ENCODE results near the gene NCKAP5L.
"Not testable (repeated sequence)": the region's sequence is repeated elsewhere in the genome, so short reads cannot be mapped to it uniquely, and the experiment has no call there.

Gene NCKAP5L, protein sequence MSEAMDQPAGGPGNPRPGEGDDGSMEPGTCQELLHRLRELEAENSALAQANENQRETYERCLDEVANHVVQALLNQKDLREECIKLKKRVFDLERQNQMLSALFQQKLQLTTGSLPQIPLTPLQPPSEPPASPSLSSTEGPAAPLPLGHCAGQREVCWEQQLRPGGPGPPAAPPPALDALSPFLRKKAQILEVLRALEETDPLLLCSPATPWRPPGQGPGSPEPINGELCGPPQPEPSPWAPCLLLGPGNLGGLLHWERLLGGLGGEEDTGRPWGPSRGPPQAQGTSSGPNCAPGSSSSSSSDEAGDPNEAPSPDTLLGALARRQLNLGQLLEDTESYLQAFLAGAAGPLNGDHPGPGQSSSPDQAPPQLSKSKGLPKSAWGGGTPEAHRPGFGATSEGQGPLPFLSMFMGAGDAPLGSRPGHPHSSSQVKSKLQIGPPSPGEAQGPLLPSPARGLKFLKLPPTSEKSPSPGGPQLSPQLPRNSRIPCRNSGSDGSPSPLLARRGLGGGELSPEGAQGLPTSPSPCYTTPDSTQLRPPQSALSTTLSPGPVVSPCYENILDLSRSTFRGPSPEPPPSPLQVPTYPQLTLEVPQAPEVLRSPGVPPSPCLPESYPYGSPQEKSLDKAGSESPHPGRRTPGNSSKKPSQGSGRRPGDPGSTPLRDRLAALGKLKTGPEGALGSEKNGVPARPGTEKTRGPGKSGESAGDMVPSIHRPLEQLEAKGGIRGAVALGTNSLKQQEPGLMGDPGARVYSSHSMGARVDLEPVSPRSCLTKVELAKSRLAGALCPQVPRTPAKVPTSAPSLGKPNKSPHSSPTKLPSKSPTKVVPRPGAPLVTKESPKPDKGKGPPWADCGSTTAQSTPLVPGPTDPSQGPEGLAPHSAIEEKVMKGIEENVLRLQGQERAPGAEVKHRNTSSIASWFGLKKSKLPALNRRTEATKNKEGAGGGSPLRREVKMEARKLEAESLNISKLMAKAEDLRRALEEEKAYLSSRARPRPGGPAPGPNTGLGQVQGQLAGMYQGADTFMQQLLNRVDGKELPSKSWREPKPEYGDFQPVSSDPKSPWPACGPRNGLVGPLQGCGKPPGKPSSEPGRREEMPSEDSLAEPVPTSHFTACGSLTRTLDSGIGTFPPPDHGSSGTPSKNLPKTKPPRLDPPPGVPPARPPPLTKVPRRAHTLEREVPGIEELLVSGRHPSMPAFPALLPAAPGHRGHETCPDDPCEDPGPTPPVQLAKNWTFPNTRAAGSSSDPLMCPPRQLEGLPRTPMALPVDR (N-terminal part only)

DNA sequence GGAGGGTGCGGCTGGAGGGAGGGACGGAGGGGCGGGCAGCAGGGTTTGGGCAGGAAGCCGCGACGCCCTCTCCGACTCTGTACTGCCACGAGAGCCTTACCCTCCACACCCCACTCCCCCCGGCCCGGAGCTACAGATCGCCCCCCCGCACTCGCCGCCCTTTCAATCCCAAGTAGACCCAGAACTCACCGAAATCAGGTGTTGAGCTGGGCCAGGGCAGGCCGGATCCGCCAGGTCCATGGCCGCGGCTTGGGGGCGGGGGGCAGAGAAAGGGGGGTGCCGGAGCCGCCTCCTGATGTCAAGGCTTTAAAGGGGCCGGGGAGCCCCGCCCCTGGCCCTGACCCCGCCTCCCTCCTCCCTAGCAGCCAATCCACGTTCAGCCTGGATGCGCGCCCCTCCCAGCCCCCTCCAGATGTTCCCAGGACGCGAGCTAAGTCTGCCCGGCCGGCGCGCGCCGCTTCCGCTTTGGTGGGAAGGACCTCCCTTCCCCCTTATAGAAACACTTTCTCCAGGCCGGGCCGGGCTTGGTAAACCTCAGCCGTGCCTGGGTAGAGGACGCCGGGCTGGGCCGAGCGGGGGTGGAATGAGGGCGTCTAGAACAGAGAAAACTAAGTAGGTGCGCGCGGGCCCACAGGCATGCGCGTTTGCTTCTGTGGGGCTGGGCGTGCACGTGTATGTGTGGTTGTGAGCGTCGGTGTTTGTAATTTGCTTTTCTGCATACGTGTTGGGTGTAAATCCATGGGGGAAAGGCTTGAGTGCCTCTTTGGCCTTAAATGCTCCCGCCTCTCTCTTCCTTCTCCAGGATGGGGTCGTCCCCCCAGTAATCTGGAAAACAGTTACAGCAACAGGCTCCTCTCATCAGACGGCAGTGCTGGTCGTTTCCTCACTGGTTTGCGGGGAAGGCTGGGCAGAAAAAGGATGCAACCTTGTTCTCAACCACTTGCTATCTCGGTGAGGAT lies at the start of gene NCKAP5L:
Gene NCKAP5L, minus strand, starts transcription at position 281 of the 959 bp plus-strand sequence. CDS start 24,369 bp downstream, outside the sequence.
- DNase-seq (ENCODE audit: extremely low read depth in 1 of 2, low read depth in 1 of 2), result peak; percentile 79 to 89

DNA sequence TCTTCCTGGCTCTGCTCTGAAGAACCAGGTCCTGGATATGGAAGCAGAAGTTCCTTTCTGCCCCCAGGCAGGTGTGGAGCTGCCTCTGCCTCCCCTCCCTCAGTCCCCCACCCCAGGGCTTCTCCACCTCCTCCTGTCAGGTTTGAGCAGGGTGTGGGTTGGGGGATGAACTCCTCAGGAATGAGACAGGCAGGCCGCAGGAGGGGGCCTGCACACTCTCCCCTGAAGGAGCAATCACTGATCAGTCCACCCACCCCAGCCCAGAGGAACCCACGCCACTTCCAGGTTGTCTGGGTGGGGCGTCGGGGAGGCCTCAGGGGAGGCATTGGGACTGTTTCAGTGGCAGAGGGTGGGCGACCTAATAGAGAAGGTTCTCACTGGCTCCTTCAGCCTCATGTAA lies 48.9 kb upstream of the NCKAP5L start:
- DNase-seq (ENCODE audit: extremely low read depth in 1 of 2, low read depth in 1 of 2), result no peak

DNA sequence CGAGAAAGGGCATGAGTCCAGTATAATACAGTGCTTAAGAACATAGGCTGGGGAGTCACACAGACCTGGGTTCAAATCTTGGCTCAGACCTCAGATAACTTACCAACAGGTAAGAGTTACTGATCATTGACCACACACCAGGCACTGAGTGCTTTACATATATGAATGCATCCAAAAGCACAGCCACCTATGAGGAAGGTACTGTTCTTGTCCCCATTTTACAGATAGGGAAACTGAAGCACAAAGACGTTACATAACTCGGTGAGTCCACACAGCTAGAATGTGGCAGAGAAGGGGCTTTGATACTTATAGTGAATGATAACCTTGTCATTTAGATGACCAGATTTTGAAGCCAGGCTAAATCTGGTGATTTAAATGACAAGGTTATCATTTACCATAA lies 47.9 kb upstream of the NCKAP5L start:
- DNase-seq (ENCODE audit: extremely low read depth in 1 of 2, low read depth in 1 of 2), result no peak

DNA sequence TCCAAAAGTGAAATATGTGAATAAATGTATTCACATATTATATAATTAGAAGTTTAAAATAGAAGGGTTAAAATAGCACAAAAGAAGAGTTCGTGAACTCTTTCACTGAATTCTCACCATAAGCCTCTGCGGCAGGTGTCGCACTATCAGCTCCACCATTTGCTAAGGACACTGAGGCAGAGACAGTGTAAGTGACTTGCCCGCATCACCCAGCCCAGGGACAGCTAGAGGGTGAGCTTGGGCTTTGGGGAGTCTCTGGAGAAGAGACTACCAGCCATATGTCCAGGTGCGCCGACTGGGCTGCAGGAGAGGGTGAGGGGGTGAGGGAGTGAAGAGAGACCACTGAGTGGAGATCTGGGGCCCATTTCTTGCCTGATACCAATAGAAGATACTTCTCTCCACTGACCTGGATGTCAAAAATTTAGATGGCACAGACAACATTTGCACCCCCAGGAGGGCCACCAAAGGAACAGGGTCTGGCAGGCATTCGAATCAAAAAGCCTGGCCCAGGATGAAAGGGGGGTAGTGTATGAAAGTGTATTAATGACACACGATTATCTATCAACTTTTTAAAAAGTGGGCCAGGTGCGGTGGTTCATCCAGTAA lies 47.0 kb upstream of the NCKAP5L start:
- no peak for DNase-seq (ENCODE audit: extremely low read depth in 1 of 2, low read depth in 1 of 2)

DNA sequence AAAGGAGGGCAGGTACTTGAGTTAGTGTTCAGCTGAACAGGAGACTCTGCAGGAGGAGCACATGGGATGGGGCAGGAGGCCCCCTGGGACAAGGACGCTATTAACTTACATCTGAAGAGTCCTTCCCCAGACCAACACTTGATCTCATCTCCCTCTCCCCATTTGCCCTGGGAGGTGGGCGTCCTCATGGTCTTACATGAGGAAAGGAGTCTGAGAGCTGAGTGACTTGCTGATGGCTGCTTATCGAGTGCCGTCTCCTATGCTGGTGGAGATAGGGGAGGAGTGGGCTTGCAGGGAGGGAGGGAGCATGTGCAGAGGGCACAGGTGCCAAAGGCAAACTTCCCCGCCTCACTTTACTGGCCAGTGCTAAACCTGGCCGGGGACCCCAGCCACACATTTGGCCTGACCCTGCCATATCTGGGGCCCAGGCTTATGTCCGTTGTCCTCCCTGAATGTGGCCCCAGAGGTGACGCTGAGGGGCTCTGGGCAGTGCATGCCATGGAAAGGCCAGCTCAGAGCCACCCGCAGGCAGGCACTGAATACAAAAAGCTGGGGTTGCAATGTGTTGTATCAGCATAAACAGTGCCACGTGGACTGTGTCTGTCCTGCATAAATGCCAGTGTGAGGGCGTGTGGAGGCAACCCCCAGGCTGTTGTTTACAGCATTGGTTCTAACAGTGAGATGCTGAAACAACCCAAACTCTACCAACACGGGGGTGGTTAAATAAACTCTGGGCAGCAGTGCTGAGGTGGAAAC lies 46.1 kb upstream of the NCKAP5L start:
- no peak for DNase-seq (ENCODE audit: extremely low read depth in 1 of 2, low read depth in 1 of 2)

DNA sequence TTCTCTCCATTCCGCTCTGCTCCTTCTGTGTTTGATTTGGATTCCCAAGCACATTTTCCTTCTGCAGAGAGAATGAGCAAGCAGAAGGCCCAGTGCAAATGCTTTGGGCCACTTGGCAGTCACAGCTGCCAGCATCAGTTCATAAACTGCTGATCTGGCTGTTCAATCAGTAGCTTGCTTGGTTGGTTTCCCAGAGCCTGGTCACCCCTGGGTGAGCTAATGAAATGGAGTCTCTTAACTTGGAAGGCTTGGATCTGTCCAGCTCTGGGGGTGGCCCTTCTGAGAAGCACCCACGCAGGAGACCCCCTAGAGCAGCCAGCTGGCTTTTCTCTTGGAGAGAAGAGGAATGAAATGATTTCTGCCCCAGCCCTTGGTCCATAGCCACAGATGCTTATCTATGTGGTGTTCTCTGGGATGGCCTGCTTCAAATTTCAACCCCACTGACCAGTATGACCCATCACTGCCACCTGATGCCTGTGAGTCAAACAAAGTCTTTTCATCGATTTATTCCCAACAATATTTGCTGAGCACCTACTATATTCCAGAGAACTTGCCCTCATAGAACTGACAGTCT lies 45.2 kb upstream of the NCKAP5L start:
- DNase-seq (ENCODE audit: extremely low read depth in 1 of 2, low read depth in 1 of 2), result no peak

DNA sequence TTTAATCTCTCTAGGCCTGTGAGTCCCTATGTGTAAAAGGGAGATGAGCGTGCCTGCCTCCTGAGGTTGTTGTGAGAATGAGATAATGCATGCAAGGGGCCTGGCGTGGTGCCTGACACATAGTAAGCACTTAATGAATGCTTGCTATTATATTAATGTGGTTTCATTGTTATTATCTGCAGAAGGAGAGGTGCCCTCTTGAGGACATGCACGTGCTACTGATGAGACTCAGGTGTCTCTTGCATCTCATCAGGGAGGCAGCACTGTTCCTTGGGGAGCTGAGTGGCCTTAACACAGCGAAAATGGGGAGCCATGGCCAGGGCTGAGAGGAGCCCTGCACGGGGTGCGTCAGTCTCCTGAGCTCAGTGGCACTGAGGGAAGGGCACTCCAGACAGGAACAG lies 44.6 kb upstream of the NCKAP5L start:
- DNase-seq (ENCODE audit: extremely low read depth in 1 of 2, low read depth in 1 of 2), result no peak

DNA sequence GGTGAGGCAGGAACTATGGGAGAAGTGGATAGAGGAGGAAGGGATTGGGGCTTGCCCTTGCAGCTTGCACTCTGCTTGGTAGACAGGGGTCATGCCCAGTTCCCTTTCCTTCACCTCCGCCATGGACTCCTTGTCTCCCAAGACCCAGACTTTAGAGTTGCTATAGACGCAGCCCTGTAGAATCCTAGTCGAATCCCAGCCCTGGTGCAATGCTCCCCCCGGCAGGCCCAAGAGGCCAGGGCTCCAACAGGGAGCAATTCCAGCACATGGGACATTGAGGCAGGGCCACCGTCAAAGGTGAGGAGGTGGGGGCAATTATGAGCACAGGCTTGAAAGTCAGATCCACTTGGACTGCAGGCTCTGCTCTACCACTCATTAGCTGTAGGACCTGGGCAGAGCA lies 44.2 kb upstream of the NCKAP5L start:
- DNase-seq (ENCODE audit: extremely low read depth in 1 of 2, low read depth in 1 of 2), result no peak

DNA sequence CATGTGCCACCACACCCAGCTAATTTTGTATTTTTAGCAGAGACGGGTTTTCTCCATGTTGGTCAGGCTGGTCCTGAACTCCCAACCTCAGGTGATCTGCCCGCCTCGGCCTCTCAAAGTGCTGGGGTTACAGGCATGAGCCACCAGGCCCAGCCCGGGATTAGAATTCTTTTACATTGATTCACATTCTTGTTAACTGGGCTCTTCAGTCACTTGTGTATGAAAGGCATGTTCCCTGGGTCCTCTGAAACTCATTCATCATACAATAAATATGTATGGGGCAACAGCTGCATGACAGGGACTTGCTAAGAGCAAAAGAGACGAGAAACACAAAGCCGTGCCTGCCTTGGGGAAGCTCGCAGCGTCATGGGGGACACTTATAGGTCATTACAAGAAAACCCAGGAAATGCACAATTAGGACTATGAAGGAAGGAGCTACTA lies 43.6 kb upstream of the NCKAP5L start:
- DNase-seq (ENCODE audit: extremely low read depth in 1 of 2, low read depth in 1 of 2), result not testable (repeated sequence)

DNA sequence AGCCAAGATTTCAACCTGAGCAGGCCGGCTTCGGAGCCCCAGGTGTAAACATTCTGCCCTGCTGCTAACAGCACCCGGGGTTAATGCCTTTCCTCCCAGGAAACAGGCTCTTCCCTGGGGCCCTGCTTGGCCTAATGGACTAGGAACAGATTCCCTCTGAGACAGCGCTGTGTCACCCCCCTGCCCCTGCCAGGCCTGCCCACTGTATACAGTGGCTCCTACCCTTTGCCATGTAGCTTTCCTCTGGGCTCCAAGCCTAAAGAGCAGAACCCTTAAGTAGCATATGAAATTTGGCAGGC lies 43.0 kb upstream of the NCKAP5L start:
- DNase-seq (ENCODE audit: extremely low read depth in 1 of 2, low read depth in 1 of 2), result no peak

DNA sequence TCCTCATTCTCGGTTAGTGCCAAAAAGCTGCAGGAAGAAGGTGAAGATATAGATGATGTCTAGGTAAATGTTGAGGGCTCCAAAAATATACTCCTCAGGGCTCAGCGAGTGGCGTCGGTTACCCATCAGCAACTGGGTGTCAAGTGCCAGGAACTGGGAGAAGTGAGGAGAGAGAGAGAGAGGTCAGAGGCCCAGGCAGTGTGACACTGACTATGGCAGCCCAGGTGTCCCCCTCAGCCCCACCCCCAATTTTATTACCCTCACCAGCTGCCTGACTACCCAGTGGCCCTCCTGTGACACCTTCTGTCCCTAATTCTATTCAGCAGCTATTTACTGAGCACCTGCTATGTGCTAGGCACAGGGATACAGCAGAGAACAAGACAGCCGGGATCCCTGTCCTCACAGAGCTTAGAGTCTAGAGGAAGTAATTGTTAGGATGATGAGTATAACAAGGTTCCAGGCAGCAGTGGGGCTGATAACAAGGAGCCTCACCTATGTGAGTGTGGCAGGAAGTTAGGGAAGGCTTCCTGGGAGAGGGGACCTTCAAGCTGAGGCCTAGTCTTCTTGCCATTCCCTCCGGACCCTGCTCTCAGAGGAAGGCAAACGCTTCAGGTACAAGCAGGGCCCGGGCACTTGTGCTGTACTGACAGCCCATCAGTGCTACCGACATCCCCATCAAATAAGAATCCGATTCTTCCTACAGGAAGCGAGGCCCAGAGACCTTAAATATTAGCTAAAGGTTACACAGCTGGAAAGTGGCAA lies 42.5 kb upstream of the NCKAP5L start:
- DNase-seq (ENCODE audit: extremely low read depth in 1 of 2, low read depth in 1 of 2), result no peak

DNA sequence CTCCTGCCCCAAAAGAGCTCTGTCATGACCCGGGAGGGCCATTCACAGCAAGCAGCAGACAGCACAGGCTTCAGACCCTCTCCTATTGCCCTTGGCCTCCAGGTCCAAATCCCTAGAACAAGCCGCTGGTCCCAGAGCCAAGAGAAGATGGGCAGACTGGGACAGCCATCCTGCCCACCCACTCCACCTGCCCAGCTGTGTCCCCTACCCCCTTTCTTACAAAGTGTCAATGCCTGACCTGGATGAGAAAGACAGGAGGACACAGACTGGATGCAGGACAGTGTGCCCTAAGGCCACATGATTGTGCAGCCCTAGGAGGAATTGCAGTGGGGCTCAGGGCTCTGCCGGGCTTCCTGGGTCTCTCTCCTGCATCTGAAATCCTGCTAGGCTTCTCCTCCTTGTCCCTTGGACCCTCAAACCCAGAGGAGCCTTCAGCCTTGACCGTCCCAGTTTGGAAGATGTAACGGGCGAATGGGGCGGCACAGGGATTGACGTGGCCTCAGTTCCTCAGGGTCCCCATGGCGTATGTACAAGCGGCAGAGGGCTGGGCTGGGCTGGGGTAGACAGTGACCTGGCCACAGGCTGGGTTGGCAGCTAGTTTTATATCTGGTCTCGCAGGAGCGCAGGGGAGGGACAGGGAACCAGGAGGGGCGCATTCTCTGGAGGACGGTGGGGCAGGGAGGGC lies 41.7 kb upstream of the NCKAP5L start:
- no peak for DNase-seq (ENCODE audit: extremely low read depth in 1 of 2, low read depth in 1 of 2)

DNA sequence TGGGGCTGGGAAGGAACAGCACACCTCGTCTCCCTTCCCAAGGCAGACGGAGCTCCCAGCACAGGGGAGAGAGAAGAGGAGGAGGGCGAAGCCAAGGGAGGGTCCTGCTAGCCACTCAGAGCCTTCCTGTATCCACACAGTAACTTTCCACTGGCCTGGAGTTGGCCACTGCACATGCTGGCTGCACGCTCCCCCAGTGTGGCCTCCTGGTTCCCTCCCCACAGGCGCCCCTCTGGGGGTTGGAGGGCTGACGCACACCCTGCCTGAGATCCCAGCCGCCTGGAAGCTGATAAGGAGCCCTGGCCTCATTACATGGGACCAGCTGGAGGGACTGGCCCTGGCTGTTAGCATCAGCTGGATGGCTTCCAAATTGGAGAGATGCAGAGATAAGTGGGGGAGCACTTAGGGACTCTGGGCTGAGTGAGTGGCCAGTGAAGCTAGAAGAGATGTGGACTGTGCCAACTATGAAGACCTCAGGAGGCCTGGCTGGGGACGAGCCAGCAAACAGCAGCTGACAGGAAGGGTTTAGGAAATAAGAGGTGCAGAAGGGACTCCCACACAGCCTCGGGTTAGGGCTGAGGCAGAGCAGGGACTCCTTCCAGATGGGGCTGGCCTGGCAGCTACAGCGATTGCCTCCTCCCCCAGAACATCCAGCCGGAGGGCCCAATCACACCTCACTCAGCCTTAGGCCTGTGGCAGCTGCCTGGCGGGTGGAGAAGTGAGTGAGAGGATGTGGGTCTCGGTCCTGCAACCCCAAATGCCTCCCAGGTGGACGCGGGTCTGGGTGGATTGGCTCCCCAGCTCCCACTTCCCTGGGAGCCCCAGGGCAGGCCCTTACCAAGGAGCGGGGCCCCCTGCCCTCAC lies 41.0 kb upstream of the NCKAP5L start:
- DNase-seq (ENCODE audit: extremely low read depth in 1 of 2, low read depth in 1 of 2), result no peak

DNA sequence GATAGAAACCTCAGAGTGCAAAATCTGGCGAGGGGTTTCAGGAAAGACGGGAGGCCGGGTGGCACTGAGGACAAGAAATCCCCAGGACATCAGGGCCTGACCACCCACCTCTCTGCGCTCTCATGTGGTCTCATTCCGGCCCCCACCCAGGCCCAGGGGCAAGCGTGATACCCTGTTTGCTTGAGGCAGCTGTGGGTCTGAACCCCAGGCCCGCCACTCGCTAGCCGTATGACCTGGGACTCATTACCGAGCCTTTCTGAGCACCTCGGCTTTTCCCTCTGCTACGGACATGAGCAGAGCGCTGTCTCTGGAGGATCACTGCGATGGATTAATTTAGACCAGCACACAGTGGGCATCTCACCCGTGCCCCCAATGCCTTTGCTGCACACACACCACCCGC lies 40.2 kb upstream of the NCKAP5L start:
- no peak for DNase-seq (ENCODE audit: extremely low read depth in 1 of 2, low read depth in 1 of 2)

DNA sequence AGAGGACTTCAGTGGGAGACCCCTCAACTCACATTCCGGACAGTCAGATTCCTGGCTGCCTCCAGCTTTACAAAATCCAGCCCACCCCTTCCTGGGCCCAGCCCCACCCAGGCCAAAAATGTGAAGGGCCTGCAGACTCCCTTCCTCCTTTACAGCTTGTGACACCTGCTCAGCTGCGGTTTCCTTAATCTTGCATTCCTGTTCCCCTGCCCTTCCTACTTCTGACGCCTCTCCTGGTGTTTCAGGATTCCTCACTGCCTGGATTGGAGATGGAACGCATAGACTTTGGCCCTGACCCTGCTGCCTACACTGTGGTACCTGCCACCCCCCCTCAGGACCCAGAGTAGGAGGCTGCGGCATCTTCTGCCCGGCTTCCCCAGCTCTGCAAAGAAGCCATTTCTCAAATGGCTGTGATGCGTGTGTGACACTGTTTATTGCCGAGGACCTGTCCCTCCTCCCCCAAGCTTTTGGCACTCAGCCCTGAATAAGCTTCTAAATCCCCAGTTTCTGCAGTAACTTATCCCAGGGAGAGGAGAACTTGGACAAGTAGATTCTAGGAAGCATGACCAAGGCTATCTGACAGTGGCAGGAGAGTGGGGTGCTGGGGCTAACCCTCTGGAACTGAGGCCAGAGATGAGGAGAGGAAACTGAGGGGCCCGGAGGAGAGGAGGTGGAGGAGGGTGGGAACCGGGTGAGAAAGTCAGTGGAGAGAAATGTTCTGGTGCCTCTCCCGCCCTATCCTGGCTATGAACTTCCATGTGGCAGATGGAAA lies 39.5 kb upstream of the NCKAP5L start:
- no peak for DNase-seq (ENCODE audit: extremely low read depth in 1 of 2, low read depth in 1 of 2)

Measured in activated CD8-positive, alpha-beta memory T cell treated with anti-CD3 and anti-CD28 coated beads for 1 hour (primary cell).